GM19468 (cell line): ENCODE measurements around the gene SAMD4B.
"Not testable (repeated sequence)": the region's sequence is repeated elsewhere in the genome, so short reads cannot be mapped to it uniquely, and the experiment has no call there.

Experiments used
- ATAC-seq: cut with Tn5 transposase; IDR thresholded peaks from one replicate; pipeline ENCODE4 v1.9.1; 2021; ENCODE audit warnings: mild to moderate bottlenecking, moderate library complexity, moderate number of reproducible peaks; ENCODE audit not compliant: unreplicated experiment; ENCODE audit errors: extremely low read depth

Gene SAMD4B

DNA sequence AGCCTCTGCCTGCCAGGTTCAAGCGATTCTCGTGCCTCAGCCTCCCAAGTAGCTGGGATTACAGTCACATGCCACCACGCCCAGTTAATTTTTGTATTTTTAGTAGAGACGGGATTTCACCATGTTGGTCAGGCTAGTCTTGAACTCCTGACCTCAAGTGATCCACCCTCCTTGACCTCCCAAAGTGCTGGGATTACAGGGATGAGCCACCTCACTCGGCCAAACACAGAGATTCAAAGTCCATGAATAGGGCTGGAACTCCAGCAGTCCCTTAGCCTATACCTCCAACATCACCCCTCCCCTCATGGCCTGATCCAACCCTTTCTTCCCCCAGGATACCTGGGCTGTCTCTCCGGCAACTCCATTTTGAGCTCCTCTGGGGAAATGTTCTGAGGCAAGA lies 9.5 kb upstream of the SAMD4B start:
- not testable (repeated sequence) for ATAC-seq

- ATAC-seq: no peak
Measured at GRCh38 chr19:39333507-39333906, 8.7 kb upstream of the SAMD4B start.

- ATAC-seq: no peak
Measured at GRCh38 chr19:39334444-39334976, 7.7 kb upstream of the SAMD4B start.

- ATAC-seq: no peak
Measured at GRCh38 chr19:39335168-39335548, 7.1 kb upstream of the SAMD4B start.

GRCh38 chr19:39336483-39336882 lies 5.7 kb upstream of the SAMD4B start:
- no peak for ATAC-seq

DNA sequence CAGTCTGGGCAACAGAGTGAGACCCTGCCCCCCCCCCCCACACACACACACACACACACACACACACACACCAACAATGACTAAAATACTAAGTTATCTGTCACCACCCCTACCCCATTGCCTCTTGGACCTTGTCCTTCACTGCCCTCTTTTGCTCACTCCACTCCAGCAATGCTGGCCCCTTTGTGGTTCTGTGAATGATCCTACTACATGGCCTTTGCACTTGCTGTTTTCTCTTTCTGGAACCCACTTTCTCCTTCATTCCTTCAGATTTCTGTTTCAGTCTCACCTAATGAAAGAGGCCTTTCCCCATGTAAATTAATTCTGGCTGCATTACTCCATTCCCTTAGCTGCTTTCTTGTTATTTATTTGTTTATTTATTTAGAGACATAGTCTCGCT lies 2.5 kb upstream of the SAMD4B start:
- ATAC-seq: no peak

- ATAC-seq: not testable (repeated sequence)
Measured at GRCh38 chr19:39340156-39340555, 2.1 kb upstream of the SAMD4B start.

- no peak for ATAC-seq
Measured at GRCh38 chr19:39341129-39341718, 997 bp upstream of the SAMD4B start.

- ATAC-seq: no peak
Measured at GRCh38 chr19:39342647-39343305, 555 bp downstream of the SAMD4B start.

DNA sequence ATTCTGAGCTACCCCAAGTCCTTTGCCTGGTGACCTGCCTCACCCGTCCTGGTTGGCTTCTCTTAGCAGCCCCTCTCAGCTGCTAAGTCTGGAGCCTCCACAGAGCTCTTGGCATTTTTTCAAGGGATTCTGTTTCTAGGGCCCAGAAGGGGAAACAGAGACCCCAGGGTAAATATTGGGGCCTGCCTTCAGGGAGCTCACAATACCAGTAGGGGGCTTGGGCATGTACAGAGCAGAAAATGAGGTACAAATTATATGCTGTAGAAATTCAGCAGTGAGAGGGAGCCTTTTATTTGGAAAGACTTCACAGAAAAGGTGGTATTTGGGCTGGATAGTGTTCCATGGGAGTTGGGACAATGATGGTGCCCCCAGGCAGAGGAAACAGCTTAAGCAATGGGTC lies 3.7 kb downstream of the SAMD4B start:
- no peak for ATAC-seq

GRCh38 chr19:39347332-39348164 lies 5.3 kb downstream of the SAMD4B start:
- no peak for ATAC-seq

DNA sequence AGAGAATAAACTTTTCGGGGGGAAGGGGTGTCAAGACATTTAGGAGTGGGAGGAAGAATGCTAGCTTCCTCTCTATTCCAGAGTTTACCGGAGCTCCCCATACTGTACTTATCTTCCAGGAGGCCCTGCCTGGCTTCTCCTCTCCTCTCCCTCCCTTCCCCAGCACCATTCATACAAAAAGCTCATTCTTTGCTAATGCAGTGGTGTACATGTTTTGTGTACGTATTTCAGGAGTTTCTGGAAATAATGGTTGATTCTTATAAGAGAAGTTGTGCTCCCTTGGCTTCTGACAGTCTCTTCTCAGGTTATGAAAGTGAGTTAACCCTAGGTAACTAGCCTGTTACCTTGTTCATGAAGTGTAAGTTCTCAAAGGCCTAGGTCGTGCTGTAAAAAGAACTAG lies 7.1 kb downstream of the SAMD4B start:
- ATAC-seq: no peak

DNA sequence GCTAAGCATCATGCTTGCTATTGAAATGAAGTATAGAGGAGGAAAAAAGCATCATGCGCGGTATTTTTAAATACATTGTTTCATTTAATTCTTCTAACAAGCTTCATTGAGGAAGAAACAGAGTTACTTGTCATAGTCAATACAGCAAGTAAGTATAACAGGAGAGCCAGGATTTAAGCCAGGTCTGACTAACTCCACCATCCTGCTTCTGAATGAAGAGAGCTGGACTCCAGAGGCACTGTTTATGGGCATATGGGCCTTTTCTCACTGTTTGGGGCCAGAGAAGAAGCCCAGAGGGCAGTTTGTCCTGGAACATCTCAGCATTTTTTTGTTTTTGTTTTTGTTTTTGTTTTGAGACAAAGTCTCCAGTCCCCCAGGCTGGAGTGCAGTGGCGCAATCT lies 7.9 kb downstream of the SAMD4B start:
- no peak for ATAC-seq

GRCh38 chr19:39351537-39352064 lies 9.4 kb downstream of the SAMD4B start:
- no peak for ATAC-seq

DNA sequence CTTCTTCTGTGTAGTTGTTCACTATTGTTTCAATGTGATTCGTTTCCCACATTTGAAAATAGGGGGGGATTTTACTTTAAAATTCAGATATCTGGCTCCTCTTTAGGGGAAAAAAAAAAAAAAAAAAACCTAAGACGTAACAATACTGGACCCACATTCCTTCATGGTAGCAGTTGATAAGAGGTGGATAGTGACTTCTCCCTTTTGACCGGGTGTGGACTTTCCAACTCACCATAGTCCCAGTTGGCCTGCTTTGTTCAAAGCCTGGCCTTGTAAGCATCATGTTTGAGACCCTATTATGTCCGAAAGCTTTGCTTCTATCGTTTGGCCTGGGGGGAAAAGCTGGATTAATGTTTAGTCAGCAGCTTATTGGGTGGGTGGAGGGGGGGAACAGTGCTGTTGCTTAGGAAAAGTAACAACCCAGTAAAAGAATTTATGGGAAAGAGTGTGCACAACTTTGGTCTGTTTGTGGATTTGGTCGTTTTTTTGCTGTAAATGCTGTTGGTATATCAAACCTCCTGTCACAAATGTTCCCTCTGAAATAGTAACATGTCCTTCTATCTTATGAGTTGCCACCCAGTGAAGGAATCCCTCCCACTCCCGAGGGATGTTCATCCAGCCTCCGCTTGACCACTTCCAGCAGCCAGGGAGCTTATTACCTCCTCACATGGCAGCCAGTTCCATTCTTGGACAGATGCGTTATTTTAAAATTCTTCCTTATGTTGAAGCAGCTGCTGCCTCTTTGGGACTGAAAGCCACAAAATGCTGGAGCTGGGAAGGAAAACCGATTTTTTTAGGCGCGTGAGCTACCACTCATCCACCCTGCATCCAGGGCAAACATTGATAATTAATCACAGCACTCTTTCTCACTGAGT lies 10.4 kb downstream of the SAMD4B start:
- ATAC-seq: no peak

DNA sequence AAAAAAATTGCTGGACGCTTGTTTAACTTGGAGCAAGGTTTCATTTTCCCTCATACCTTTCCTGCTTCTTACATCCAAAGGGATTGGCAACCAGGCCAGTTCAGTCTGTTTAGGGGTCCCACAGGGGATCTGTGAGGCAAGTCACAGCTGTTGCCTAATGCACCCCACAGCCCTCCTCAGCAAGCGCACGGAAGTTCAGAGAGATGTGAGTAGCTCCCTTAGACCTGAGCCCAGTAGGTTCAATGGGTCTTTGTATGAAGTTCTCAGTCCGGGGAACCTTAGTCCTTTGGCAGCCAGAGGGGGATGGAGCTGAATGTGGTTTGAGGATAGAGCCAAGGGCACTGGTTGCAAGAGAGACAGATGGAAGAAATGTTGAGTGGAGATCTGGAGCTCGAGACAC lies 13.0 kb downstream of the SAMD4B start:
- no peak for ATAC-seq

DNA sequence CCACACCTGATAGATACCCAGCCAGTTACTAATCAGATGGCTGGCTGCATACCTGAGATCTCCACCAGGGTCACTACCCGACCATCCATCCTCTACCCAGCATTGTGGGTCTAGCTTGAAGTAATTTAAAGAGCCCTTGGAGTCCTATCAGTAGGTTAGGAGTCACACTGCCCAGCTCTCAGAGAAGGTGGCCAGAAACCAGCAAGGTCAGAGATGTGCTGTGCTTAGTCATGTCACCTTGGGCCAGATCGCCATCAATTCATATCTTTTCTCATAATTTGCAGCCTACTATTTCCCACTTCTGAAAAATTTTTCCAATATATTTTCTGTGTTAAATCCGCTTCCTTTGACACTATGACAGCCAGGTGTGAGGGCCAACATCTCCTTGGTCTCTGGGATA lies 13.9 kb downstream of the SAMD4B start:
- ATAC-seq: no peak

DNA sequence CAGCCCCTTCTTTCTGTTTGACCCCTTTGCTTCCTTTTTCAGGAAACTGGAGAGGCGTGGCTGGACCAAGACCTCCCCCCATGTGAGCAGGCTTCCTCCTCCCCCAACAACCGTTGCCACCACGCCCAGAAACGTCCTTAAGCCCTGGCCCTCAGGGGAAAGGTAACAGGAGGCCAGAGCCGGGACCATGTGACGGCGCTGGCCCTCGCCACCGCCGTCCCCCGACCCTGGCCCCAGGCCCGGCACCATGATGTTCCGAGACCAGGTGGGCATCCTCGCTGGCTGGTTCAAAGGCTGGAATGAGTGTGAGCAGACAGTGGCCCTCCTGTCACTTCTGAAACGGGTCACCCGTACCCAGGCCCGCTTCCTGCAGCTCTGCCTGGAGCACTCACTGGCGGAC lies 14.4 kb downstream of the SAMD4B start:
- ATAC-seq: no peak

- ATAC-seq: no peak
Measured at GRCh38 chr19:39359026-39359425, 16.8 kb downstream of the SAMD4B start.

DNA sequence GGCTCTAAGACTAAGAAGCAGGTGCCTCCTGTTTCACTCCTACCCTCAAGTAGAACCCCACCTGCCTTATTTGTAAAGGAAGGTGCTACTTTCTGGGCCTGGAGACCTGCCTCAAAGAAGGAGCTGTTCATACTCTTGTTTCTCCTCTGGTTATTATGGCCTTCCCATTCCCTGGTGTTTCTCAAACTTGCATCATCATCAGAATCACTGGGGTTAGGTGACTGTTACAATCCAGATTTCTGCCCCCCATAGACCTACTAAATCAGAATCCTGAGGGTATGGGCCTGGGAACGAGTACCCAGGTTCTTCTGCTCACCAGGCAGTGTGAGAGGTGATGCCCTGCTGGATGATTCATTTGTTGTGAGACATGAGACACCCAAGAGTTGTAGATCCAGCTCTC lies 18.4 kb downstream of the SAMD4B start:
- no peak for ATAC-seq
